Liver (tissue), 9 donors: ENCODE data around the gene CDR2. TPM values are rescaled to one million over a fixed set of nuclear protein-coding genes. Genes with fewer than 3 reads are reported as not detected.

Source experiments
- DNase-seq: peaks from one replicate; pipeline ENCODE4 v3.0.0-alpha.2; 2017; ENCODE audit warnings: low spot score
- H3K27ac ChIP-seq, 2 donors: one replicate each; pipeline ENCODE4 v1.7.0; 2013; ENCODE audit warnings: inconsistent platforms in 2 of 2, low read length in 2 of 2, control low read depth in 1 of 2, low read depth in 1 of 2, mild to moderate bottlenecking in 1 of 2
- H3K27me3 ChIP-seq, 4 donors: one replicate each; pipeline versions ENCODE4 v1.6.1 to v1.7.0; 2013; ENCODE audit warnings: low read length in 3 of 4, inconsistent platforms in 1 of 4, mild to moderate bottlenecking in 1 of 4, moderate library complexity in 1 of 4; ENCODE audit not compliant: control insufficient read depth in 4 of 4, insufficient read depth in 4 of 4
- H3K36me3 ChIP-seq, 4 donors: one replicate each; pipeline versions ENCODE4 v1.6.1 to v1.7.0; 2013; ENCODE audit warnings: low read length in 3 of 4, mild to moderate bottlenecking in 3 of 4, low read depth in 1 of 4, moderate library complexity in 1 of 4; ENCODE audit not compliant: control insufficient read depth in 4 of 4, insufficient read depth in 3 of 4
- H3K4me1 ChIP-seq, 4 donors: one replicate each; pipeline versions ENCODE4 v1.6.1 to v1.7.0; 2013; ENCODE audit warnings: low read length in 3 of 4, mild to moderate bottlenecking in 3 of 4, moderate library complexity in 1 of 4; ENCODE audit not compliant: control insufficient read depth in 4 of 4, insufficient read depth in 4 of 4
- H3K4me3 ChIP-seq, 3 donors: one replicate each; pipeline versions ENCODE4 v1.6.1 to v1.7.0; 2013; ENCODE audit warnings: low read length in 3 of 3, control low read depth in 1 of 3, low read depth in 1 of 3, mild to moderate bottlenecking in 1 of 3
- H3K9ac ChIP-seq, 2 donors: one replicate each; pipeline ENCODE4 v1.7.0; 2013; ENCODE audit warnings: low read length in 2 of 2, mild to moderate bottlenecking in 2 of 2, moderate library complexity in 2 of 2, control low read depth in 1 of 2, low read depth in 1 of 2
- H3K9me3 ChIP-seq, 4 donors: one replicate each; pipeline versions ENCODE4 v1.6.1 to v1.7.0; 2013; ENCODE audit warnings: low read length in 3 of 4; ENCODE audit not compliant: control insufficient read depth in 4 of 4
- FOXA1 ChIP-seq: IDR thresholded peaks from 2 replicates; pipeline ENCODE4 v1.6.1; 2016; ENCODE audit warnings: antibody characterized with exemption
- FOXA2 ChIP-seq: IDR thresholded peaks from 2 replicates; pipeline ENCODE4 v1.6.1; 2016; ENCODE audit warnings: antibody characterized with exemption
- GABPA ChIP-seq, 2 donors: IDR thresholded peaks in 1 of 2; conservative IDR thresholded peaks in 1 of 2; 2 replicates each; pipeline ENCODE4 v1.6.1; 2016; ENCODE audit warnings: antibody characterized with exemption in 2 of 2, mild to moderate bottlenecking in 1 of 2, moderate library complexity in 1 of 2
- HNF4A ChIP-seq, 2 donors: conservative IDR thresholded peaks; 2 replicates each; pipeline ENCODE4 v1.6.1; 2016; ENCODE audit warnings: antibody characterized with exemption in 2 of 2, mild to moderate bottlenecking in 2 of 2
- HNF4G ChIP-seq: IDR thresholded peaks from 2 replicates; pipeline ENCODE4 v1.6.1; 2016; ENCODE audit warnings: antibody characterized with exemption
- JUND ChIP-seq, 2 donors: IDR thresholded peaks; 2 replicates each; pipeline ENCODE4 v1.6.1; 2016; ENCODE audit warnings: antibody characterized with exemption in 2 of 2
- NR2F2 ChIP-seq: IDR thresholded peaks from 2 replicates; pipeline ENCODE4 v1.6.1; 2016; ENCODE audit warnings: antibody characterized with exemption
- RAD21 ChIP-seq, 2 donors: IDR thresholded peaks; 2 replicates each; pipeline ENCODE4 v1.6.1; 2016; ENCODE audit warnings: antibody characterized with exemption in 2 of 2, mild to moderate bottlenecking in 2 of 2
- REST ChIP-seq: IDR thresholded peaks from 2 replicates; pipeline ENCODE4 v1.6.1; 2016; ENCODE audit warnings: antibody characterized with exemption, mild to moderate bottlenecking
- RXRA ChIP-seq, 2 donors: IDR thresholded peaks; 2 replicates each; pipeline ENCODE4 v1.6.1; 2017 to 2018; ENCODE audit warnings: antibody characterized with exemption in 2 of 2, mild to moderate bottlenecking in 1 of 2
- SP1 ChIP-seq: IDR thresholded peaks from 2 replicates; pipeline ENCODE4 v1.6.1; 2018; ENCODE audit warnings: antibody characterized with exemption, mild to moderate bottlenecking
- TAF1 ChIP-seq: conservative IDR thresholded peaks from 2 replicates; pipeline ENCODE4 v1.6.1; 2016; ENCODE audit warnings: antibody characterized with exemption, mild to moderate bottlenecking
- WGBS: extraction: QIAGEN DNeasy Blood & Tissue Kit; methylation state at CpG from one replicate; pipeline ENCODE4 v1.1.7; 2013; 5-methylcytosine and 5-hydroxymethylcytosine counted together
- polyA plus RNA-seq, 2 donors: library from polyadenylated mRNA; stranded (reverse) in 1 of 2; unstranded in 1 of 2; fragments of 200-250 nt in 1 of 2; fragments of >200 nt in 1 of 2; fragmentation: Nextera tagmentation in 1 of 2; extraction: Ambion mirVana in 1 of 2; gene quantifications; one replicate each; pipeline versions ENCODE4 v1.2.1 to v1.2.3, GENCODE V29; 2013 to 2015
- total RNA-seq, 2 donors: library from RNA; depleted of rRNA; stranded (reverse); fragments of >200 nt; gene quantifications; one replicate each; pipeline ENCODE4 v1.2.3, GENCODE V29; 2014
- TF ChIP-seq, protein P1 (sequence below): fragments of 150-350 bp; IDR thresholded peaks from 2 replicates; pipeline ENCODE4 v1.5.1; 2017; ENCODE audit warnings: improper control_type of control experiment, low read depth, low read length; ENCODE audit not compliant: missing input control
- TF ChIP-seq, protein P2 (sequence below): IDR thresholded peaks from 2 replicates; pipeline ENCODE4 v1.6.1; 2016; ENCODE audit warnings: antibody characterized with exemption
- TF ChIP-seq, protein P3 (sequence below): IDR thresholded peaks from 2 replicates; pipeline ENCODE4 v1.6.1; 2016; ENCODE audit warnings: antibody characterized with exemption
- donor health status: healthy.
- donor health status: healthy.
- donor health status: healthy.
- donor health status: healthy.
- donor health status: healthy.

Gene CDR2
- total and polyA plus RNA-seq, 4 donors, result 2.9 to 12.1 (median 9.7) TPM

DNA sequence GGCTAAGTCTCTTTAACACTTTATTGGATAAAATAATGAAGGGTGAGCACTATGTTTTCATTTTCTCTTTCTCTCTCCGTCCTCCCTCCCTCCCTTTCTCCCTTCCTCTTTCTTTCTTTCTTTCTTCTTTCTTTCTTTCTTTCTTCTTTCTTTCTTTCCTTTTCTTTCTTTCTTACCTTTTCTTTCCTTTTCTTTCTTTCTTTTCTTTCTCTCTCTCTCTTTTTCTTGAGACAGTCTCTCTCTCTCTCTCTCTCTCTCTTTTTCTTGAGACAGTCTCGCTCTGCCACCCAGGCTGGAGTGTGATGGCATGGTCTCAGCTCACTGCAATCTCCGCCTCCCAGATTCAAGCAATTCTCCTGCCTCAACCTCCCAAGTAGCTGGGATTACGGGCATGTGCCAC lies 21.5 kb upstream of the CDR2 start:
- Histone ChIP-seq H3K27ac (no peak overlapping the region), H3K27me3 (no peaks in the 10 kb centered on the region), H3K9me3 (no peaks in the 10 kb centered on the region), H3K4me3 (no peak overlapping the region), H3K4me1 (no peaks in the 10 kb centered on the region), H3K36me3 (no peaks in the 10 kb centered on the region), H3K9ac (no peak overlapping the region)
- 95% methylated on average over 4 of the region's 4 CpGs for WGBS
- TF ChIP-seq SP1 (no peak), HNF4G (no peak), NR2F2 (no peak), FOXA2 (no peak), RAD21 (IDR thresholded peaks at IDR 0.05) (no peak), TAF1 (no peak), JUND (IDR thresholded peaks at IDR 0.05) (no peak)
- DNase-seq, result no peak

DNA sequence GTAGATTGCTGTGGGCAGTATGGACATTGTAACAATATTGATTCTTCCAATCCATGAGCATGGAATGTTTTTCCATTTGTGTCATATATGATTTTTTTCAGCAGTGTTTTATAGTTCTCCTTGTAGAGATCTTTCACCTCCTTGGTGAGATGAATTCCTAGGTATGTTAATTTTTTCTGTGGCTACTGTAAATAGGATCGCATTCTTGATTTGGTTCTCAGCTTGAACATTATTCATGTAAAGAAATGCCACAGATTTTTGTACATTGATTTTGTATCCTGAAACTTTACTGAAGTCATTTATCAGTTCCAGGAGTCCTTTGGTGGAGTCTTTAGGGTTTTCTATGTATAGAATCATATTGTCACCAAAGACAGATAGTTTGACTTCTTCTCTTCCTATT lies 19.7 kb upstream of the CDR2 start:
- no peak overlapping the region for H3K9ac ChIP-seq
- no peaks in the 10 kb centered on the region for H3K27me3 ChIP-seq
- DNase-seq, result no peak
- H3K27ac ChIP-seq, result no peak overlapping the region
- H3K4me3 ChIP-seq, result no peak overlapping the region
- H3K9me3 ChIP-seq, result no peaks in the 10 kb centered on the region
- TF ChIP-seq RXRA (IDR thresholded peaks at IDR 0.05), result no peak
- TF ChIP-seq, protein P1, sequence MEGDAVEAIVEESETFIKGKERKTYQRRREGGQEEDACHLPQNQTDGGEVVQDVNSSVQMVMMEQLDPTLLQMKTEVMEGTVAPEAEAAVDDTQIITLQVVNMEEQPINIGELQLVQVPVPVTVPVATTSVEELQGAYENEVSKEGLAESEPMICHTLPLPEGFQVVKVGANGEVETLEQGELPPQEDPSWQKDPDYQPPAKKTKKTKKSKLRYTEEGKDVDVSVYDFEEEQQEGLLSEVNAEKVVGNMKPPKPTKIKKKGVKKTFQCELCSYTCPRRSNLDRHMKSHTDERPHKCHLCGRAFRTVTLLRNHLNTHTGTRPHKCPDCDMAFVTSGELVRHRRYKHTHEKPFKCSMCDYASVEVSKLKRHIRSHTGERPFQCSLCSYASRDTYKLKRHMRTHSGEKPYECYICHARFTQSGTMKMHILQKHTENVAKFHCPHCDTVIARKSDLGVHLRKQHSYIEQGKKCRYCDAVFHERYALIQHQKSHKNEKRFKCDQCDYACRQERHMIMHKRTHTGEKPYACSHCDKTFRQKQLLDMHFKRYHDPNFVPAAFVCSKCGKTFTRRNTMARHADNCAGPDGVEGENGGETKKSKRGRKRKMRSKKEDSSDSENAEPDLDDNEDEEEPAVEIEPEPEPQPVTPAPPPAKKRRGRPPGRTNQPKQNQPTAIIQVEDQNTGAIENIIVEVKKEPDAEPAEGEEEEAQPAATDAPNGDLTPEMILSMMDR, result no peak
- TF ChIP-seq HNF4A (conservative IDR thresholded peaks at IDR 0.05), result no peak
- TF ChIP-seq, protein P2, sequence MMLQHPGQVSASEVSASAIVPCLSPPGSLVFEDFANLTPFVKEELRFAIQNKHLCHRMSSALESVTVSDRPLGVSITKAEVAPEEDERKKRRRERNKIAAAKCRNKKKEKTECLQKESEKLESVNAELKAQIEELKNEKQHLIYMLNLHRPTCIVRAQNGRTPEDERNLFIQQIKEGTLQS, result no peak
- TF ChIP-seq REST, result no peak
- TF ChIP-seq GABPA (IDR thresholded peaks at IDR 0.05 in 1 of 2, conservative IDR thresholded peaks at IDR 0.05 in 1 of 2), result no peak
- TF ChIP-seq HNF4G, result no peak
- no peak for TF ChIP-seq FOXA1
- TF ChIP-seq, protein P3, sequence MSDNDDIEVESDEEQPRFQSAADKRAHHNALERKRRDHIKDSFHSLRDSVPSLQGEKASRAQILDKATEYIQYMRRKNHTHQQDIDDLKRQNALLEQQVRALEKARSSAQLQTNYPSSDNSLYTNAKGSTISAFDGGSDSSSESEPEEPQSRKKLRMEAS, result no peak
- TF ChIP-seq TAF1, result no peak
- no peaks in the 10 kb centered on the region for H3K36me3 ChIP-seq
- no peaks in the 10 kb centered on the region for H3K4me1 ChIP-seq
- WGBS, result 99% methylated on average over 1 of the region's 1 CpG
